Trophoblast cell (in vitro differentiated cells and primary cell): Measurements from ENCODE around the gene CLEC18A.
"Not testable (repeated sequence)": the region's sequence is repeated elsewhere in the genome, so short reads cannot be mapped to it uniquely, and the experiment has no call there.

Experiments used
- DNase-seq, 2 donors: peaks; one replicate each; pipeline ENCODE4 v3.0.0-alpha.2; 2016
- H2AFZ ChIP-seq: 2 replicates; pipeline ENCODE4 v1.6.1; 2013; ENCODE audit warnings: low read length, moderate library complexity, mild to moderate bottlenecking; ENCODE audit not compliant: insufficient read depth, poor library complexity
- H2AK5ac ChIP-seq: 2 replicates; pipeline ENCODE4 v1.6.1; 2013; ENCODE audit warnings: mild to moderate bottlenecking, low read length
- H2BK120ac ChIP-seq: 2 replicates; pipeline ENCODE4 v1.6.1; 2013; ENCODE audit warnings: low read length, mild to moderate bottlenecking, moderate library complexity; ENCODE audit not compliant: insufficient read depth, poor library complexity
- H2BK12ac ChIP-seq: 2 replicates; pipeline ENCODE4 v1.6.1; 2013; ENCODE audit warnings: mild to moderate bottlenecking, low read length, moderate library complexity
- H2BK5ac ChIP-seq: 2 replicates; pipeline ENCODE4 v1.6.1; 2013; ENCODE audit warnings: low read length, low read depth, moderate library complexity, mild to moderate bottlenecking; ENCODE audit not compliant: poor library complexity
- H3K14ac ChIP-seq: 2 replicates; pipeline ENCODE4 v1.6.1; 2013; ENCODE audit warnings: mild to moderate bottlenecking, low read length
- H3K18ac ChIP-seq: 2 replicates; pipeline ENCODE4 v1.6.1; 2013; ENCODE audit warnings: mild to moderate bottlenecking, low read length
- H3K23ac ChIP-seq: 2 replicates; pipeline ENCODE4 v1.6.1; 2013; ENCODE audit warnings: low read length
- H3K27ac ChIP-seq: 2 replicates; pipeline ENCODE4 v1.5.1; 2013; ENCODE audit warnings: low read depth, mild to moderate bottlenecking, inconsistent platforms, low read length, moderate library complexity
- H3K27me3 ChIP-seq: 2 replicates; pipeline ENCODE4 v1.6.1; 2013; ENCODE audit warnings: inconsistent platforms, mild to moderate bottlenecking, low read length, moderate library complexity; ENCODE audit not compliant: insufficient read depth
- H3K36me3 ChIP-seq, 2 experiments: 1 replicate in 1 of 2; 2 replicates in 1 of 2; pipeline ENCODE4 v1.6.1; 2013; ENCODE audit warnings: low read length in 2 of 2, mild to moderate bottlenecking in 2 of 2, moderate library complexity in 1 of 2; ENCODE audit not compliant: insufficient read depth in 2 of 2, control insufficient read depth in 1 of 2
- H3K4ac ChIP-seq: 2 replicates; pipeline ENCODE4 v1.6.1; 2013; ENCODE audit warnings: low read depth, mild to moderate bottlenecking, low read length, moderate library complexity
- H3K4me1 ChIP-seq, 2 experiments: 1 replicate in 1 of 2; 2 replicates in 1 of 2; pipeline ENCODE4 v1.6.1; 2013; ENCODE audit warnings: low read length in 2 of 2, mild to moderate bottlenecking in 2 of 2, moderate library complexity in 1 of 2; ENCODE audit not compliant: insufficient read depth in 2 of 2, control insufficient read depth in 1 of 2
- H3K4me2 ChIP-seq: 2 replicates; pipeline ENCODE4 v1.6.1; 2013; ENCODE audit warnings: inconsistent platforms, mild to moderate bottlenecking, low read length, moderate library complexity
- H3K4me3 ChIP-seq: 2 replicates; pipeline ENCODE4 v1.5.1; 2013; ENCODE audit warnings: mild to moderate bottlenecking, low read depth, low read length, inconsistent platforms
- H3K79me1 ChIP-seq: one replicate; pipeline ENCODE4 v1.6.1; 2013; ENCODE audit warnings: low read length
- H3K79me2 ChIP-seq: 2 replicates; pipeline ENCODE4 v1.6.1; 2013; ENCODE audit warnings: low read length, mild to moderate bottlenecking; ENCODE audit not compliant: control insufficient read depth, insufficient read depth, poor library complexity
- H3K9ac ChIP-seq: 2 replicates; pipeline ENCODE4 v1.6.1; 2013; ENCODE audit warnings: mild to moderate bottlenecking, low read length
- H3K9me3 ChIP-seq: 2 replicates; pipeline ENCODE4 v1.6.1; 2013; ENCODE audit warnings: low read depth, mild to moderate bottlenecking, control low read depth, inconsistent platforms, low read length; ENCODE audit not compliant: insufficient read depth
- H4K12ac ChIP-seq: 2 replicates; pipeline ENCODE4 v1.6.1; 2013; ENCODE audit warnings: low read depth, mild to moderate bottlenecking, low read length, moderate library complexity
- H4K8ac ChIP-seq: 2 replicates; pipeline ENCODE4 v1.6.1; 2013; ENCODE audit warnings: low read depth, mild to moderate bottlenecking, low read length, moderate library complexity
- H4K91ac ChIP-seq: one replicate; pipeline ENCODE4 v1.6.1; 2013; ENCODE audit warnings: low read depth, mild to moderate bottlenecking, low read length, moderate library complexity
- WGBS: extraction: QIAGEN DNeasy Blood & Tissue Kit; methylation state at CpG from one replicate; pipeline ENCODE4 v1.1.7; 2013; ENCODE audit warnings: missing lambda C conversion rate; ENCODE audit not compliant: insufficient read length, insufficient coverage; ENCODE audit errors: extremely low coverage; 5-methylcytosine and 5-hydroxymethylcytosine counted together

CLEC18A gene

DNA sequence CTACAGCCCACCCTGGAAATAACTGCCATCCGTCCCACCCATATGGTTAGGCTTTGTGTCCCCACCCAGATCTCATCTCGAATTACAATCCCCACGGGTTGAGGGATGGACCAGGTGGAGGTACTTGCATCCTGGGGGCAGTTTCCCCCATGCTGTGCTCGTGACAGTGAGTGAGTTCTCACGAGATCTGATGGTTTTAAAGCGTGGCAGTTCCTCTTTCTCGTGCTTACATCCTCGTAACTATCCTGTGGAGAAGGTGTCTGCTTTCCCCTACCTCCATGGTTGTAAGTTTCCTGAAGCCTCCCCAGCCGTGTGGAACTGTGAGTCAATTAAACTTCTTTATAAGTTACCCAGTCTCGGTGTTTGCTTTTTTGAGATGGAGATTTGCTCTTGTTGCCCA lies 17.0 kb downstream of the CLEC18A start:
- not testable (repeated sequence) for H3K36me3 ChIP-seq, H2BK5ac ChIP-seq, H3K27ac ChIP-seq, H3K4me3 ChIP-seq, H3K9me3 ChIP-seq, H4K12ac ChIP-seq, DNase-seq, H3K27me3 ChIP-seq, H4K8ac ChIP-seq, H2BK120ac ChIP-seq, H4K91ac ChIP-seq, H3K4me1 ChIP-seq, H2AFZ ChIP-seq, H3K18ac ChIP-seq, H2BK12ac ChIP-seq, H3K79me2 ChIP-seq, H3K4me2 ChIP-seq, H3K4ac ChIP-seq, H3K9ac ChIP-seq, H2AK5ac ChIP-seq, H3K23ac ChIP-seq, H3K79me1 ChIP-seq, H3K14ac ChIP-seq
- WGBS: no CpG with 5 or more reads among the region's 10 CpGs

GRCh38 chr16:69969657-69970056 lies 18.5 kb downstream of the CLEC18A start:
- not testable (repeated sequence) for H3K4me2 ChIP-seq, H2BK5ac ChIP-seq, H3K18ac ChIP-seq, H3K9me3 ChIP-seq, H3K79me1 ChIP-seq, H3K23ac ChIP-seq, H4K91ac ChIP-seq, H4K8ac ChIP-seq, DNase-seq, H2AK5ac ChIP-seq, H3K4me1 ChIP-seq, H3K9ac ChIP-seq, H2AFZ ChIP-seq, H2BK120ac ChIP-seq, H3K36me3 ChIP-seq, H3K4ac ChIP-seq, H3K27me3 ChIP-seq, H2BK12ac ChIP-seq, H3K27ac ChIP-seq, H3K14ac ChIP-seq, H3K79me2 ChIP-seq, H3K4me3 ChIP-seq, H4K12ac ChIP-seq
- WGBS: no CpG with 5 or more reads among the region's 4 CpGs

GRCh38 chr16:69972120-69972519 lies 21.0 kb downstream of the CLEC18A start:
- H2BK120ac ChIP-seq, H2BK5ac ChIP-seq, H4K12ac ChIP-seq, H3K23ac ChIP-seq, H3K9me3 ChIP-seq, DNase-seq, H3K36me3 ChIP-seq, H3K14ac ChIP-seq, H3K4me3 ChIP-seq, H3K18ac ChIP-seq, H2BK12ac ChIP-seq, H4K91ac ChIP-seq, H3K4me2 ChIP-seq, H3K4ac ChIP-seq, H3K4me1 ChIP-seq, H3K9ac ChIP-seq, H2AK5ac ChIP-seq, H3K27me3 ChIP-seq, H2AFZ ChIP-seq, H4K8ac ChIP-seq, H3K79me2 ChIP-seq, H3K27ac ChIP-seq, H3K79me1 ChIP-seq: not testable (repeated sequence)
- no CpG with 5 or more reads among the region's 7 CpGs for WGBS

- H3K27ac ChIP-seq, H3K4me1 ChIP-seq, H2AK5ac ChIP-seq, H3K4me3 ChIP-seq, H3K36me3 ChIP-seq, H3K27me3 ChIP-seq, H3K79me2 ChIP-seq, H3K18ac ChIP-seq, H4K8ac ChIP-seq, H3K23ac ChIP-seq, H2AFZ ChIP-seq, H4K91ac ChIP-seq, H3K4me2 ChIP-seq, H2BK12ac ChIP-seq, H3K9me3 ChIP-seq, H2BK5ac ChIP-seq, H4K12ac ChIP-seq, H2BK120ac ChIP-seq, H3K79me1 ChIP-seq, DNase-seq, H3K4ac ChIP-seq, H3K9ac ChIP-seq, H3K14ac ChIP-seq: not testable (repeated sequence)
- no CpG with 5 or more reads among the region's 8 CpGs for WGBS
Measured at GRCh38 chr16:69972935-69973334, 21.8 kb downstream of the CLEC18A start.
